Activated T-helper 9 cell treated with anti-CD3 and anti-CD28 coated beads, Interleukin-2, amount 50 U/mL, for 16 hours (primary cell): ENCODE measurements around the gene TNXB.
A peak's percentile ranks its signal among the peaks of the same experiment; 100 is the strongest.

Source experiments
- DNase-seq: peaks from one replicate; pipeline ENCODE4 v3.0.0-alpha.2; 2020; ENCODE audit warnings: low read depth

Gene TNXB, protein sequence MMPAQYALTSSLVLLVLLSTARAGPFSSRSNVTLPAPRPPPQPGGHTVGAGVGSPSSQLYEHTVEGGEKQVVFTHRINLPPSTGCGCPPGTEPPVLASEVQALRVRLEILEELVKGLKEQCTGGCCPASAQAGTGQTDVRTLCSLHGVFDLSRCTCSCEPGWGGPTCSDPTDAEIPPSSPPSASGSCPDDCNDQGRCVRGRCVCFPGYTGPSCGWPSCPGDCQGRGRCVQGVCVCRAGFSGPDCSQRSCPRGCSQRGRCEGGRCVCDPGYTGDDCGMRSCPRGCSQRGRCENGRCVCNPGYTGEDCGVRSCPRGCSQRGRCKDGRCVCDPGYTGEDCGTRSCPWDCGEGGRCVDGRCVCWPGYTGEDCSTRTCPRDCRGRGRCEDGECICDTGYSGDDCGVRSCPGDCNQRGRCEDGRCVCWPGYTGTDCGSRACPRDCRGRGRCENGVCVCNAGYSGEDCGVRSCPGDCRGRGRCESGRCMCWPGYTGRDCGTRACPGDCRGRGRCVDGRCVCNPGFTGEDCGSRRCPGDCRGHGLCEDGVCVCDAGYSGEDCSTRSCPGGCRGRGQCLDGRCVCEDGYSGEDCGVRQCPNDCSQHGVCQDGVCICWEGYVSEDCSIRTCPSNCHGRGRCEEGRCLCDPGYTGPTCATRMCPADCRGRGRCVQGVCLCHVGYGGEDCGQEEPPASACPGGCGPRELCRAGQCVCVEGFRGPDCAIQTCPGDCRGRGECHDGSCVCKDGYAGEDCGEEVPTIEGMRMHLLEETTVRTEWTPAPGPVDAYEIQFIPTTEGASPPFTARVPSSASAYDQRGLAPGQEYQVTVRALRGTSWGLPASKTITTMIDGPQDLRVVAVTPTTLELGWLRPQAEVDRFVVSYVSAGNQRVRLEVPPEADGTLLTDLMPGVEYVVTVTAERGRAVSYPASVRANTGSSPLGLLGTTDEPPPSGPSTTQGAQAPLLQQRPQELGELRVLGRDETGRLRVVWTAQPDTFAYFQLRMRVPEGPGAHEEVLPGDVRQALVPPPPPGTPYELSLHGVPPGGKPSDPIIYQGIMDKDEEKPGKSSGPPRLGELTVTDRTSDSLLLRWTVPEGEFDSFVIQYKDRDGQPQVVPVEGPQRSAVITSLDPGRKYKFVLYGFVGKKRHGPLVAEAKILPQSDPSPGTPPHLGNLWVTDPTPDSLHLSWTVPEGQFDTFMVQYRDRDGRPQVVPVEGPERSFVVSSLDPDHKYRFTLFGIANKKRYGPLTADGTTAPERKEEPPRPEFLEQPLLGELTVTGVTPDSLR (N-terminal part only)

GRCh38 chr6:32109114-32109764 lies at the start of gene TNXB:
TSS of gene TNXB (minus strand) at chr6:32109338. CDS start at chr6:32098198, 11,140 bp downstream.
- no peak for DNase-seq

DNA sequence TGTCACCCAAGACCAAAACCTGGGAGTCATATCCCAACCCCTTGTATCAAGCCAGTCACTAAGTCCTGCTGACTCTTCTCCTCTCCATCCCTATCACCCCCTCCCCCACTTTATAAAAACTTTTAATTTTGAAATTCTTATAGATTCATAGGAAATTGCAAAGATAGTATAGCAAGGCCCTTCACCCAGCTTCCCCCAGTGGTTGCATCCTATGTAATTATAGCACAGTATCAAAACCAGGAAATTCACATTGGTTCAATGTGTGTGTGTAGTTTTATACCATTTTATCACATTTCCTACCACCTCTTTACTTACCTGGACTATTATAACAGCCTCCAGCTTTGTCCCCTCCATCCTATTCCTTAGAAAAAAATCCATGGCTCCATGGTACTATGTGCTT lies 48.9 kb upstream of the TNXB start:
- no peak for DNase-seq

GRCh38 chr6:32156891-32157290 lies 47.8 kb upstream of the TNXB start:
- DNase-seq, result no peak

GRCh38 chr6:32154514-32155161 lies 45.5 kb upstream of the TNXB start:
- peak; percentile 40 for DNase-seq

- DNase-seq, result peak; percentile 50
Measured at GRCh38 chr6:32153564-32154513, 44.7 kb upstream of the TNXB start, which contains the start of gene PPT2. TSS of gene PPT2 (plus strand) at chr6:32154141. CDS start at chr6:32154595, 454 bp downstream.

DNA sequence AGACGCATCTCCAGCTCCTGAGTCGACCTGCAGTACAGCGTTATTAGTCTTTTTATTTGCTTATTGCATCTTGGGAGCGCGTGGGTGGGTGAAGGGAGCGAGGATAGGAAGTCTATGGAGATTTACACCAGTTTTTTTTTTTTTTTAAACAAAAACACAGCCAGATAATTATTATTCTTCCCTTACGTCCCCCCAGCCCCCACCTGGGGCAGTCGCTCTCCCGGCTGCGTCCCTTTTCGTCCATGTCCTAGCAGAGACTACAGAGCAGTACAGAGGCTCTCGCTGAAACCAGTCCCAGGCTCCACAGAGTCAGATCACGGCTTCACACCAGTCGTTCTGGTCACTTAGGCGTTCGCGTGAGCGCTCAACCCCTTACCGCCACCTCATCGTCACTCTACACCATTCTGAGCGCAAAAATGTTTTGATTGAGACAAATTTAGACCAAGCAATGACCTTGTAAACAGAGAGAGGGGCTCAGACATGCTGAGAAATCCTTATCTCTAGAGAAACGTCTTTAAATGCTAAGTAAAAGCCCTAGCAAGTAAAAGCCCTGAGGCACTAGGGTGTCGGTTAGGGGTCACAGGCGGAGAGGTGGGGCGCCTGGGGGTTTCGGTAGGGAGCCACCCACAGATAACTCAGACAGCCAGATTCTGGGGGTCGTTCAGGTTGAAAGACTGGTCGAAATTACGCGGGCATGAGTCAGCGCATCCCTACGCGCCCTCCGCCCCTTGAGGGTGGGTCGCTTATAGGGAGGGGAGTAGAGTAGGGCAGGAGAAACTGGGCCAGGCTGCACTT lies 43.8 kb upstream of the TNXB start:
- no peak for DNase-seq

GRCh38 chr6:32151863-32152768 lies 43.0 kb upstream of the TNXB start, which contains the start of gene PRRT1:
TSS of gene PRRT1 (minus strand) at chr6:32151939. CDS start at chr6:32151827, 112 bp downstream.
- no peak for DNase-seq

DNA sequence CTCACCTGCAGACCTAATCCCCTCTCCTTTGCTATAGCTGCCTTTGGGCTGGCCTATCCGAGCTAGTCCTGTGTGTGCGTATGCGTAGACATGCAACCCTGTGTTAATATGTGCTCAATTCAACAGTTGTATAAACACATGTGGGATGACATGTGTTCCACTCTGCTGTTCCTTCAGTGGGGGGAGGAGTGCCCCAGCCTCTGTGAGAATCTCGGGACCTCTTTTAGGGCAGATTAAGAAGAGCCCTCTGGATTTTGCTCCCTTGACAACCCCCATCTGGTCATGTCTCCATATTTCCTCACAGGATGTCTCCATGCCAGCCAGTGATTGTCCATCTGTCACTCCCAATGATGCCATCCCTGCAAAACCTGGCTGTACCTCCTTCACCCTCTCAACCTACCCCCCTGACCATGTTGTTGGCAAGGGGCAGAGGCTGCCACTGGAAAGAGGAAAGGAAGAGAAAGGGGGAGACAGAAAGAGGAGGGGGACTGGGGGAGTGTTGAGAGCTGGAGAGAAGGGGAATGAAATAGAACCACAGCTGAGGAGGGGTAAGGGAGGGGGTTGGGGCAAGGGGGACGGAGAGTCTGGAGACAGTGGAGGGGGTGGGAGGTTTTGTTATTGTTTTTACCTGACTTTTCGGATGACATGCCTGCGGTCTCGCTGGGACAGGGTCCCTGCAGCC lies 42.2 kb upstream of the TNXB start:
- no peak for DNase-seq

- no peak for DNase-seq
Measured at GRCh38 chr6:32149932-32150870, 41.1 kb upstream of the TNXB start.

- DNase-seq, result no peak
Measured at GRCh38 chr6:32149092-32149755, 40.1 kb upstream of the TNXB start.

- peak; percentile 53 for DNase-seq
Measured at GRCh38 chr6:32148289-32149091, 39.4 kb upstream of the TNXB start.

- no peak for DNase-seq
Measured at GRCh38 chr6:32147401-32148132, 38.4 kb upstream of the TNXB start.

GRCh38 chr6:32146687-32147086 lies 37.5 kb upstream of the TNXB start:
- no peak for DNase-seq

GRCh38 chr6:32146287-32146686 lies 37.1 kb upstream of the TNXB start:
- no peak for DNase-seq
